ENCODE results near the gene RDH5.
A peak's percentile ranks its signal among the peaks of the same experiment; 100 is the strongest.

Gene RDH5

GRCh38 chr12:55711786-55712553 is 8.2 kb upstream of the RDH5 start:
- no peak for DNase-seq (ENCODE audit: low read depth in 1 of 2, low spot score in 1 of 2)

- no peak for DNase-seq (ENCODE audit: low read depth in 1 of 2, low spot score in 1 of 2)
Measured at GRCh38 chr12:55712700-55713415, 7.3 kb upstream of the RDH5 start.

- no peak for DNase-seq (ENCODE audit: low read depth in 1 of 2, low spot score in 1 of 2)
Measured at GRCh38 chr12:55713721-55714120, 6.5 kb upstream of the RDH5 start.

GRCh38 chr12:55715169-55715764 is 4.9 kb upstream of the RDH5 start:
- DNase-seq (ENCODE audit: low read depth in 1 of 2, low spot score in 1 of 2), result no peak

GRCh38 chr12:55715833-55716581 is 4.2 kb upstream of the RDH5 start, which contains the start of gene BLOC1S1:
Gene BLOC1S1, plus strand, starts transcription at chr12:55716046. Its CDS starts 6 bp downstream, at chr12:55716052.
- peak; percentile 84 to 88 for DNase-seq (ENCODE audit: low read depth in 1 of 2, low spot score in 1 of 2)

GRCh38 chr12:55716582-55716957 is 3.6 kb upstream of the RDH5 start:
- DNase-seq (ENCODE audit: low read depth in 1 of 2, low spot score in 1 of 2), result no peak

- DNase-seq (ENCODE audit: low read depth in 1 of 2, low spot score in 1 of 2), result no peak
Measured at GRCh38 chr12:55717011-55718007, 2.9 kb upstream of the RDH5 start.

GRCh38 chr12:55718015-55718414 is 2.2 kb upstream of the RDH5 start:
- no peak for DNase-seq (ENCODE audit: low read depth in 1 of 2, low spot score in 1 of 2)

- no peak for DNase-seq (ENCODE audit: low read depth in 1 of 2, low spot score in 1 of 2)
Measured at GRCh38 chr12:55718624-55719275, 1.4 kb upstream of the RDH5 start.

GRCh38 chr12:55719371-55719770 is 822 bp upstream of the RDH5 start:
- DNase-seq (ENCODE audit: low read depth in 1 of 2, low spot score in 1 of 2), result no peak

GRCh38 chr12:55720894-55721444 is 776 bp downstream of the RDH5 start:
- DNase-seq (ENCODE audit: low read depth in 1 of 2, low spot score in 1 of 2), result no peak

GRCh38 chr12:55721601-55722213 is 1.5 kb downstream of the RDH5 start:
- DNase-seq (ENCODE audit: low read depth in 1 of 2, low spot score in 1 of 2), result no peak

- DNase-seq (ENCODE audit: low read depth in 1 of 2, low spot score in 1 of 2), result no peak
Measured at GRCh38 chr12:55722948-55723347, 2.8 kb downstream of the RDH5 start.

GRCh38 chr12:55723516-55724225 is 3.5 kb downstream of the RDH5 start:
- no peak for DNase-seq (ENCODE audit: low read depth in 1 of 2, low spot score in 1 of 2)

GRCh38 chr12:55724226-55724939 is 4.2 kb downstream of the RDH5 start:
- DNase-seq (ENCODE audit: low read depth in 1 of 2, low spot score in 1 of 2), result peak; percentile 38 to 47

- no peak for DNase-seq (ENCODE audit: low read depth in 1 of 2, low spot score in 1 of 2)
Measured at GRCh38 chr12:55724940-55725309, 4.7 kb downstream of the RDH5 start.

GRCh38 chr12:55725556-55725955 is 5.4 kb downstream of the RDH5 start:
- DNase-seq (ENCODE audit: low read depth in 1 of 2, low spot score in 1 of 2), result no peak

GRCh38 chr12:55726971-55727370 is 6.8 kb downstream of the RDH5 start:
- no peak for DNase-seq (ENCODE audit: low read depth in 1 of 2, low spot score in 1 of 2)
